Thymus (tissue), 11 donors: ENCODE results near the gene MYH10. TPM values are rescaled to one million over a fixed set of nuclear protein-coding genes. Genes with fewer than 3 reads are reported as not detected.

Source experiments
- DNase-seq, 9 donors: peaks; one replicate each; pipeline ENCODE4 v3.0.0-alpha.2; 2013; ENCODE audit warnings: low spot score in 9 of 9, low read depth in 6 of 9, missing footprints in 1 of 9
- H3K27ac ChIP-seq, 2 donors: one replicate each; pipeline ENCODE4 v1.5.1; 2013; ENCODE audit warnings: control low read depth in 1 of 2, low read depth in 1 of 2, low read length in 1 of 2, mild to moderate bottlenecking in 1 of 2, moderate library complexity in 1 of 2
- H3K27me3 ChIP-seq, 2 donors: one replicate each; pipeline ENCODE4 v1.5.1; 2013; ENCODE audit warnings: low read length in 1 of 2; ENCODE audit not compliant: control insufficient read depth in 2 of 2, insufficient read depth in 1 of 2
- H3K36me3 ChIP-seq, 2 donors: one replicate each; pipeline ENCODE4 v1.5.1; 2013; ENCODE audit warnings: low read length in 1 of 2, mild to moderate bottlenecking in 1 of 2, moderate library complexity in 1 of 2; ENCODE audit not compliant: control insufficient read depth in 2 of 2, insufficient read depth in 2 of 2
- H3K4me1 ChIP-seq, 2 donors: one replicate each; pipeline ENCODE4 v1.5.1; 2013; ENCODE audit warnings: low read length in 2 of 2; ENCODE audit not compliant: control insufficient read depth in 2 of 2, insufficient read depth in 2 of 2
- H3K4me3 ChIP-seq, 2 donors: one replicate each; pipeline ENCODE4 v1.5.1; 2013; ENCODE audit warnings: low read length in 2 of 2, control low read depth in 1 of 2, mild to moderate bottlenecking in 1 of 2
- H3K9me3 ChIP-seq, 2 donors: one replicate each; pipeline ENCODE4 v1.5.1; 2013; ENCODE audit warnings: low read length in 1 of 2, mild to moderate bottlenecking in 1 of 2; ENCODE audit not compliant: control insufficient read depth in 2 of 2, insufficient read depth in 1 of 2
- WGBS: extraction: QIAGEN DNeasy Blood & Tissue Kit; methylation state at CpG from one replicate; pipeline ENCODE4 v1.1.7; 2013; 5-methylcytosine and 5-hydroxymethylcytosine counted together
- polyA plus RNA-seq: library from polyadenylated mRNA; stranded (reverse); fragments of 200-250 nt; gene quantifications from one replicate; pipeline ENCODE4 v1.2.3, GENCODE V29; 2013
- total RNA-seq: library from RNA; stranded (reverse); fragments of 120-200 nt; gene quantifications from one replicate; pipeline ENCODE4 v1.2.4, GENCODE V29; 2013
- donor health status: healthy.

The MYH10 gene
- total and polyA plus RNA-seq, 2 donors: 4.2 to 13.2 TPM

GRCh38 chr17:8619294-8619693 is 11.2 kb downstream of the MYH10 start:
- Histone ChIP-seq H3K36me3 (peaks cover 0 to 5% of the 10 kb centered on the region in 2 donors), H3K9me3 (no peaks in the 10 kb centered on the region), H3K27ac (no peak overlapping the region), H3K4me1 (no peaks in the 10 kb centered on the region), H3K27me3 (no peaks in the 10 kb centered on the region), H3K4me3 (no peak overlapping the region)
- 96% methylated on average over 6 of the region's 6 CpGs for WGBS
- no peak for DNase-seq

- DNase-seq: no peak
- H3K4me1 ChIP-seq: no peaks in the 10 kb centered on the region
- no peaks in the 10 kb centered on the region for H3K27me3 ChIP-seq
- H3K4me3 ChIP-seq: no peak overlapping the region
- H3K27ac ChIP-seq: no peak overlapping the region
- H3K36me3 ChIP-seq: peaks cover 0 to 5% of the 10 kb centered on the region in 2 donors
- WGBS: 94% methylated on average over 3 of the region's 3 CpGs
- no peaks in the 10 kb centered on the region for H3K9me3 ChIP-seq
Observed at GRCh38 chr17:8618825-8619224, 11.7 kb downstream of the MYH10 start.

- Histone ChIP-seq H3K4me3 (no peak overlapping the region), H3K36me3 (no peaks in the 10 kb centered on the region), H3K9me3 (no peaks in the 10 kb centered on the region), H3K27ac (no peak overlapping the region), H3K4me1 (no peaks in the 10 kb centered on the region), H3K27me3 (no peaks in the 10 kb centered on the region)
- no peak for DNase-seq
- 97% methylated on average over 2 of the region's 2 CpGs for WGBS
Observed at GRCh38 chr17:8614988-8615387, 15.5 kb downstream of the MYH10 start.

GRCh38 chr17:8611619-8612298 is 18.8 kb downstream of the MYH10 start:
- H3K36me3 ChIP-seq: no peaks in the 10 kb centered on the region
- no peak for DNase-seq
- no peaks in the 10 kb centered on the region for H3K9me3 ChIP-seq
- H3K4me3 ChIP-seq: no peak overlapping the region
- no peaks in the 10 kb centered on the region for H3K27me3 ChIP-seq
- no peak overlapping the region for H3K27ac ChIP-seq
- WGBS: 89% methylated on average over 8 of the region's 8 CpGs
- no peaks in the 10 kb centered on the region for H3K4me1 ChIP-seq

GRCh38 chr17:8611137-8611536 is 19.4 kb downstream of the MYH10 start:
- Histone ChIP-seq H3K4me1 (no peaks in the 10 kb centered on the region), H3K4me3 (no peak overlapping the region), H3K27me3 (no peaks in the 10 kb centered on the region), H3K27ac (no peak overlapping the region), H3K9me3 (no peaks in the 10 kb centered on the region), H3K36me3 (no peaks in the 10 kb centered on the region)
- DNase-seq: no peak
- 98% methylated on average over 2 of the region's 2 CpGs for WGBS

GRCh38 chr17:8610558-8610957 is 20.0 kb downstream of the MYH10 start:
- Histone ChIP-seq H3K9me3 (no peaks in the 10 kb centered on the region), H3K27ac (no peak overlapping the region), H3K4me3 (no peak overlapping the region), H3K36me3 (no peaks in the 10 kb centered on the region), H3K4me1 (no peaks in the 10 kb centered on the region), H3K27me3 (no peaks in the 10 kb centered on the region)
- WGBS: 97% methylated on average over 2 of the region's 2 CpGs
- DNase-seq: no peak

- no peaks in the 10 kb centered on the region for H3K27me3 ChIP-seq
Observed at GRCh38 chr17:8609910-8610309, 20.6 kb downstream of the MYH10 start.

GRCh38 chr17:8608001-8608400 is 22.5 kb downstream of the MYH10 start:
- no peaks in the 10 kb centered on the region for H3K36me3 ChIP-seq
- no peaks in the 10 kb centered on the region for H3K9me3 ChIP-seq
- H3K4me1 ChIP-seq: no peaks in the 10 kb centered on the region
- no peaks in the 10 kb centered on the region for H3K27me3 ChIP-seq
- H3K27ac ChIP-seq: no peak overlapping the region
- 95% methylated on average over 8 of the region's 8 CpGs for WGBS
- no peak for DNase-seq
- H3K4me3 ChIP-seq: no peak overlapping the region

More at GRCh38 chr17:8609910-8610309, 20.6 kb downstream of the MYH10 start:
- Histone ChIP-seq H3K27ac (no peak overlapping the region), H3K4me1 (no peaks in the 10 kb centered on the region), H3K36me3 (no peaks in the 10 kb centered on the region), H3K4me3 (no peak overlapping the region), H3K9me3 (no peaks in the 10 kb centered on the region)
- no peak for DNase-seq
- WGBS: 99% methylated on average over 4 of the region's 4 CpGs

- Histone ChIP-seq H3K4me3 (no peak overlapping the region), H3K9me3 (no peaks in the 10 kb centered on the region), H3K27me3 (no peaks in the 10 kb centered on the region), H3K36me3 (no peaks in the 10 kb centered on the region), H3K4me1 (no peaks in the 10 kb centered on the region), H3K27ac (no peak overlapping the region)
- WGBS: 96% methylated on average over 3 of the region's 3 CpGs
- no peak for DNase-seq
Observed at GRCh38 chr17:8606401-8606800, 24.1 kb downstream of the MYH10 start.
